HG03045 (cell line): ENCODE measurements around the gene CTBP2.

Source experiments
- ATAC-seq: cut with Tn5 transposase; IDR thresholded peaks from one replicate; pipeline ENCODE4 v1.9.1; 2021; ENCODE audit warnings: mild to moderate bottlenecking, moderate library complexity; ENCODE audit not compliant: unreplicated experiment

Gene CTBP2

GRCh38 chr10:125128397-125129075 lies 31.8 kb downstream of the CTBP2 start:
- ATAC-seq: no peak

- no peak for ATAC-seq
These were observed 32.4 kb downstream of the CTBP2 start for GRCh38 chr10:125127986-125128385.

GRCh38 chr10:125127110-125127509 lies 33.3 kb downstream of the CTBP2 start:
- no peak for ATAC-seq

- no peak for ATAC-seq
These were observed 34.2 kb downstream of the CTBP2 start for GRCh38 chr10:125125951-125126735.

- no peak for ATAC-seq
These were observed 35.5 kb downstream of the CTBP2 start for GRCh38 chr10:125124907-125125306.

- ATAC-seq: no peak
These were observed 36.3 kb downstream of the CTBP2 start for GRCh38 chr10:125124115-125124487.

GRCh38 chr10:125123476-125124114 lies 36.8 kb downstream of the CTBP2 start:
- ATAC-seq: no peak

GRCh38 chr10:125122566-125122965 lies 37.8 kb downstream of the CTBP2 start:
- ATAC-seq: no peak

GRCh38 chr10:125121003-125121402 lies 39.4 kb downstream of the CTBP2 start:
- ATAC-seq: no peak

GRCh38 chr10:125120053-125120710 lies 40.2 kb downstream of the CTBP2 start:
- no peak for ATAC-seq

- no peak for ATAC-seq
These were observed 41.7 kb downstream of the CTBP2 start for GRCh38 chr10:125118701-125119100.

GRCh38 chr10:125118011-125118611 lies 42.3 kb downstream of the CTBP2 start:
- no peak for ATAC-seq

GRCh38 chr10:125116652-125117310 lies 43.6 kb downstream of the CTBP2 start:
- ATAC-seq: no peak

- ATAC-seq: no peak
These were observed 44.2 kb downstream of the CTBP2 start for GRCh38 chr10:125116041-125116649.

GRCh38 chr10:125115409-125115808 lies 45.0 kb downstream of the CTBP2 start:
- no peak for ATAC-seq

GRCh38 chr10:125114761-125115391 lies 45.5 kb downstream of the CTBP2 start:
- no peak for ATAC-seq

GRCh38 chr10:125113691-125114371 lies 46.5 kb downstream of the CTBP2 start:
- no peak for ATAC-seq

GRCh38 chr10:125112697-125113494 lies 47.5 kb downstream of the CTBP2 start:
- ATAC-seq: no peak
